A673 (cell line): ENCODE results near the gene RALGPS1. TPM values are rescaled to one million over a fixed set of nuclear protein-coding genes. Genes with fewer than 3 reads are reported as not detected.

Experiments used
- BruUV-seq: library from RNA; stranded (reverse); fragments of 400-500 nt; replicated peaks from 2 replicates; lab custom pipeline; 2021; lab: Mats Ljungman, UMichigan
- CTCF ChIA-PET: fragments of 300-600 bp; sonication (Branson Sonifier 250); formaldehyde crosslinking; loops from one replicate; lab custom pipeline; 2022; ENCODE audit warnings: antibody characterized with exemption; lab: Charles Lee
- POLR2A ChIA-PET: fragments of 300-600 bp; sonication (Branson Sonifier 250); formaldehyde crosslinking; loops from one replicate; lab custom pipeline; 2022; ENCODE audit warnings: antibody characterized with exemption; ENCODE audit not compliant: low non-redundant PET; lab: Charles Lee
- DNase-seq: peaks from one replicate; pipeline ENCODE4 v3.0.0-alpha.2; 2015; ENCODE audit warnings: low spot score
- H3K27ac ChIP-seq: fragments of 200-600 bp; sonication (generic); 2 replicates; pipeline ENCODE4 v1.5.1; 2016; ENCODE audit warnings: mixed run types, low read depth, mild to moderate bottlenecking, mixed read lengths, antibody characterized with exemption, low read length; ENCODE audit not compliant: poor library complexity, severe bottlenecking
- H3K27me3 ChIP-seq: fragments of 200-600 bp; sonication (generic); replicated peaks from 2 replicates; pipeline ENCODE4 v1.6.1; 2017; ENCODE audit warnings: mixed run types, low read depth, mild to moderate bottlenecking, mixed read lengths, antibody characterized with exemption, low read length; ENCODE audit not compliant: insufficient read depth, poor library complexity
- H3K36me3 ChIP-seq: fragments of 200-600 bp; sonication (generic); 2 replicates; pipeline ENCODE4 v1.6.1; 2016; ENCODE audit warnings: mixed run types, mild to moderate bottlenecking, mixed read lengths, antibody characterized with exemption, low read length; ENCODE audit not compliant: insufficient read depth, poor library complexity, severe bottlenecking
- H3K4me1 ChIP-seq: fragments of 200-600 bp; sonication (generic); 2 replicates; pipeline ENCODE4 v1.6.1; 2017; ENCODE audit warnings: mixed run types, mild to moderate bottlenecking, mixed read lengths, antibody characterized with exemption, low read length; ENCODE audit not compliant: insufficient read depth, poor library complexity, severe bottlenecking
- H3K4me3 ChIP-seq: fragments of 200-600 bp; sonication (generic); 2 replicates; pipeline ENCODE4 v1.5.1; 2016; ENCODE audit warnings: low read depth, mixed run types, mild to moderate bottlenecking, mixed read lengths, low read length; ENCODE audit not compliant: poor library complexity, severe bottlenecking
- H3K9me3 ChIP-seq: fragments of 200-600 bp; sonication (generic); 2 replicates; pipeline ENCODE4 v1.6.1; 2016; ENCODE audit warnings: mixed run types, low read depth, mild to moderate bottlenecking, mixed read lengths, antibody characterized with exemption, low read length; ENCODE audit not compliant: poor library complexity, severe bottlenecking
- EZH2 ChIP-seq: fragments of 200-600 bp; sonication (generic); IDR thresholded peaks from 2 replicates; pipeline ENCODE4 v1.6.1; 2017; ENCODE audit warnings: borderline replicate concordance, low read depth, mild to moderate bottlenecking, mixed read lengths, antibody characterized with exemption, low read length; ENCODE audit not compliant: poor library complexity, severe bottlenecking
- intact Hi-C: fragments of 100-400 bp; cut with micrococcal nuclease; formaldehyde crosslinking; loops from one replicate; pipeline ENCODE4 v1.10.0; 2022; ENCODE audit not compliant: unreplicated experiment
- total RNA-seq: library from RNA; stranded (reverse); gene quantifications from 2 replicates; pipeline ENCODE4 v1.2.3, GENCODE V29; 2021
- TF ChIP-seq, protein P1 (sequence below): fragments of 300-800, 200-600 bp; sonication (generic); conservative IDR thresholded peaks from 2 replicates; pipeline ENCODE4 v1.5.1; 2017; ENCODE audit warnings: low read depth, mild to moderate bottlenecking, antibody characterized with exemption, low read length, moderate library complexity, mixed read lengths

Gene RALGPS1
- total RNA-seq, 1 experiment from 2014 or later, result 3.9 TPM

GRCh38 chr9:127216210-127216887 is 301.8 kb downstream of the RALGPS1 start:
- no peak for DNase-seq
- no peaks in the 10 kb centered on the region for H3K36me3 ChIP-seq
- no peak overlapping the region for H3K4me3 ChIP-seq
- intact Hi-C loops, result no loop called here
- ChIA-PET POLR2A (no interaction called here), CTCF (no interaction called here)
- TF ChIP-seq EZH2, result no peak
- TF ChIP-seq, protein P1, sequence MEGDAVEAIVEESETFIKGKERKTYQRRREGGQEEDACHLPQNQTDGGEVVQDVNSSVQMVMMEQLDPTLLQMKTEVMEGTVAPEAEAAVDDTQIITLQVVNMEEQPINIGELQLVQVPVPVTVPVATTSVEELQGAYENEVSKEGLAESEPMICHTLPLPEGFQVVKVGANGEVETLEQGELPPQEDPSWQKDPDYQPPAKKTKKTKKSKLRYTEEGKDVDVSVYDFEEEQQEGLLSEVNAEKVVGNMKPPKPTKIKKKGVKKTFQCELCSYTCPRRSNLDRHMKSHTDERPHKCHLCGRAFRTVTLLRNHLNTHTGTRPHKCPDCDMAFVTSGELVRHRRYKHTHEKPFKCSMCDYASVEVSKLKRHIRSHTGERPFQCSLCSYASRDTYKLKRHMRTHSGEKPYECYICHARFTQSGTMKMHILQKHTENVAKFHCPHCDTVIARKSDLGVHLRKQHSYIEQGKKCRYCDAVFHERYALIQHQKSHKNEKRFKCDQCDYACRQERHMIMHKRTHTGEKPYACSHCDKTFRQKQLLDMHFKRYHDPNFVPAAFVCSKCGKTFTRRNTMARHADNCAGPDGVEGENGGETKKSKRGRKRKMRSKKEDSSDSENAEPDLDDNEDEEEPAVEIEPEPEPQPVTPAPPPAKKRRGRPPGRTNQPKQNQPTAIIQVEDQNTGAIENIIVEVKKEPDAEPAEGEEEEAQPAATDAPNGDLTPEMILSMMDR, result no peak
- BruUV-seq, result no TSS peak
- H3K9me3 ChIP-seq, result no peaks in the 10 kb centered on the region
- no peak overlapping the region for H3K27ac ChIP-seq
- no peaks in the 10 kb centered on the region for H3K27me3 ChIP-seq
- no peaks in the 10 kb centered on the region for H3K4me1 ChIP-seq

DNA sequence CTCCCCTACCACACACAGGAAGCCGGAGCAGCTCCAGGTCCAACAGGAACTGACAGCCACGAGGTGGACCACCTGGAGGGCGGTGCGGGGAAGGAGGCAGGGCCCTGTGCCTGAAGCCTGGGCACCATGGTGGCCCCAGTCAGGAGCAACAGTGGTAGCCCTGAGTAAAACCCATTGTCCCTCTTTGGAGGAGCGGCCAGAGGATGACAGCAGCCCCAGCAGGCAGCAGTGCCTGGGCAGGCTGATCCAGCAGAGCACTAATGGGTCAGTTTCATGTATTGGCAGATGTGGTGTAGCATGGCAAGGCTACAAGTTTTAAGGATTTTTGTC is 302.3 kb downstream of the RALGPS1 start:
- no peak for DNase-seq
- Histone ChIP-seq H3K27me3 (no peaks in the 10 kb centered on the region), H3K4me3 (no peak overlapping the region), H3K36me3 (no peaks in the 10 kb centered on the region), H3K27ac (no peak overlapping the region), H3K9me3 (no peaks in the 10 kb centered on the region), H3K4me1 (no peaks in the 10 kb centered on the region)
- ChIA-PET POLR2A (no interaction called here), CTCF (no interaction called here)
- no peak for TF ChIP-seq EZH2
- TF ChIP-seq, protein P1, result no peak
- intact Hi-C loops, result no loop called here
- no TSS peak for BruUV-seq

DNA sequence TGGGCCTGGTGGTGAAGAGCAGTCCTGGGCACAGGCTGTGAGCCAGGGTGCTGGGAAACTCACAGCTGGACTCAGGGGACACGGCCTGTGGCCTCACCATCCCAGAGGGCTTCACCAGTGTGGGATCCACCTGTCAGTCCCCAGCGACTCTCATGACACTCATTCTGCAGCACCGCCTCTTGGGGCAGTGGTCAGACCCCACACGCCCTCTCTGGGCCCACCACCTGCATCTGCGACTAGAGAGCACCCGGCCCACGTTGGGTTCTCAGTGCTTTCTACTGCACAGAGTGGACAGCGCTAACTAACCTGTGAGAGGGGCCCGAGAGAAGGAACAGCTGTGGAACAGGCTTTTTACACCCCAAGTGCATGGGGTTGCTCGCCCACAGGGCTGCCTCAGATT is 304.2 kb downstream of the RALGPS1 start:
- H3K27ac ChIP-seq, result no peak overlapping the region
- no peak overlapping the region for H3K4me3 ChIP-seq
- ChIA-PET CTCF (no interaction called here), POLR2A (no interaction called here)
- no TSS peak for BruUV-seq
- DNase-seq, result no peak
- no peaks in the 10 kb centered on the region for H3K36me3 ChIP-seq
- peaks cover 2% of the 10 kb centered on the region for H3K4me1 ChIP-seq
- intact Hi-C loops, result no loop called here
- H3K27me3 ChIP-seq, result no peaks in the 10 kb centered on the region
- TF ChIP-seq EZH2, result no peak
- TF ChIP-seq, protein P1, result no peak
- no peaks in the 10 kb centered on the region for H3K9me3 ChIP-seq
